CD4-positive, alpha-beta T cell treated with Interleukin-6 at 100 ng/mL for 8 hours (primary cell): Measurements from ENCODE around the gene FAM167B.
"Not testable (repeated sequence)": the region's sequence is repeated elsewhere in the genome, so short reads cannot be mapped to it uniquely, and the experiment has no call there.

ENCODE experiments used
- DNase-seq: peaks from one replicate; pipeline ENCODE4 v3.0.0-alpha.2; 2020; ENCODE audit warnings: mixed read lengths, low spot score

Gene FAM167B

GRCh38 chr1:32263236-32263593, 16.2 kb downstream of the FAM167B start:
- not testable (repeated sequence) for DNase-seq

GRCh38 chr1:32263744-32264143, 16.7 kb downstream of the FAM167B start:
- peak; percentile 28 for DNase-seq

DNA sequence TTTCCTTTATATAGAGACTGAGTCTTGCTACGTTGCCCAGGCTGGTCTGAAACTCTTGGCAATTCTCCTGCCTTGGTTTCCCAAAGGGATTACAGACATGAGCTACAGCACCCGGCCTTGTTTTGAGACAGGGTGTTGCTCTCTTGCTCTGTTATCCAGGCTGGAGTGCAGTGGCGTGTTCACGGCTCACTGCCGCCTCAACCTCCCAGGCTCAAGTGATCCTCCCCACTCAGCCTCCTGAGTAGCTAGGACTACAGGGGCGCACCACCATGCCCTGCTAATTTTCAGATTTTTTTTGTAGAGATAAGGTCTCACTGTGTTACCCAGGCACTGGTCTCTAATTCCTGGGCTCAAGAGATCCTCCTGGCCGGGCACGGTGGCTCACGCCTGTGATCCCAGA, 18.8 kb downstream of the FAM167B start:
- no peak for DNase-seq

DNA sequence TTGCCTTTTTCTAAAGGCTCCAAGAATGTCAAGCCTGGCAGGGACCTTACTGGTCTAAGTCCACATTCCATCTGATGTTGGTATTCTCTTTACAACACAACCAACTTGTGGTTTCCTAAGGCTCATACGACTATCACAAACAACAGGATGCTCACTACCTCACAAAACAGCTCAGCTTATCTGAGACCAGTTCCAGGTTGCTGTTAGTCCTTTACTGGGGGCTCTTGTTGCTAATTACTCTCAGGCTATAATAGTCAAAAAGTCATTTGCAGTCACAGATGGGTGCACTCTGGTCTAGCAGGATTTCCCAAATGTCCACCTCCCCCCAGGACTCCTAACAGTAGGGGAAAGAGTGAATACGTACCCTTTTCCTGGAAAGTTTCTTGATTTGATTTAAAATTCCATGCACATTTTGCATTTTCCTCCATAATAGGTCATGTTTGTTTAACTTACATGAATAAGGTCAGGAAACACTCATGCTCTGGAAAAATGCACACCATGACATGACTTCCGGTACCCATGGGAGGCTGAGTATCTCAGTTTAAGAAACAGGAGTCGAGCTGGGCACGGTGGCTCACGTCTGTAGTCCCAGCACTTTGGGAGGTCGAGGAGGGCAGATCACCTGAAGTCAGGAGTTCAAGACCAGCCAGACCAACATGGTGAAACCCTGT, 20.0 kb downstream of the FAM167B start:
- peak; percentile 45 for DNase-seq

- no peak for DNase-seq
Measured at GRCh38 chr1:32269744-32270143, 22.7 kb downstream of the FAM167B start.

GRCh38 chr1:32272557-32273390, 25.8 kb downstream of the FAM167B start:
- peak; percentile 37 for DNase-seq

DNA sequence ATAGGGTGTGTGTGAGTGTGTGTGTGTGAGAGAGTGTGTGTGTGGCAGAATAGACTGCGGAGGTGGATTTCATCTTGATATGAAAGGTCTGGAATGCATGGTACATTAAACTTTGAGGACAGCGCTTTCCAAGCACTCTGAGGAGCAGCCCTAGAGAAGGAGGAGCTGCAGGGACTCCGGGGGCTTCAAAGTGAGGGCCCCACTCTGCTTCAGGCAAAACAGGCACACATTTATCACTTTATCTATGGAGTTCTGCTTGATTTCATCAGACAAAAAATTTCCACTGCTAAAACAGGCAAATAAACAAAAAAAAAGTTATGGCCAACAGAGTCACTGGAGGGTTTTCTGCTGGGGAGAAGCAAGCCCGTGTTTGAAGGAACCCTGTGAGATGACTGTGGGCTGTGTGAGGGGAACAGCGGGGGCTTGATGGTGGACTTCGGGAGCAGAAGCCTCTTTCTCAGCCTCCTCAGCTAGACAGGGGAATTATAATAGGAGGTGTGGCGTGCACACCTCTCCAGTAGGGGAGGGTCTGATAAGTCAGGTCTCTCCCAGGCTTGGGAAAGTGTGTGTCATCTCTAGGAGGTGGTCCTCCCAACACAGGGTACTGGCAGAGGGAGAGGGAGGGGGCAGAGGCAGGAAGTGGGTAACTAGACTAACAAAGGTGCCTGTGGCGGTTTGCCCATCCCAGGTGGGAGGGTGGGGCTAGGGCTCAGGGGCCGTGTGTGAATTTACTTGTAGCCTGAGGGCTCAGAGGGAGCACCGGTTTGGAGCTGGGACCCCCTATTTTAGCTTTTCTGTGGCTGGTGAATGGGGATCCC, 26.6 kb downstream of the FAM167B start:
- DNase-seq, result peak; percentile 90

DNA sequence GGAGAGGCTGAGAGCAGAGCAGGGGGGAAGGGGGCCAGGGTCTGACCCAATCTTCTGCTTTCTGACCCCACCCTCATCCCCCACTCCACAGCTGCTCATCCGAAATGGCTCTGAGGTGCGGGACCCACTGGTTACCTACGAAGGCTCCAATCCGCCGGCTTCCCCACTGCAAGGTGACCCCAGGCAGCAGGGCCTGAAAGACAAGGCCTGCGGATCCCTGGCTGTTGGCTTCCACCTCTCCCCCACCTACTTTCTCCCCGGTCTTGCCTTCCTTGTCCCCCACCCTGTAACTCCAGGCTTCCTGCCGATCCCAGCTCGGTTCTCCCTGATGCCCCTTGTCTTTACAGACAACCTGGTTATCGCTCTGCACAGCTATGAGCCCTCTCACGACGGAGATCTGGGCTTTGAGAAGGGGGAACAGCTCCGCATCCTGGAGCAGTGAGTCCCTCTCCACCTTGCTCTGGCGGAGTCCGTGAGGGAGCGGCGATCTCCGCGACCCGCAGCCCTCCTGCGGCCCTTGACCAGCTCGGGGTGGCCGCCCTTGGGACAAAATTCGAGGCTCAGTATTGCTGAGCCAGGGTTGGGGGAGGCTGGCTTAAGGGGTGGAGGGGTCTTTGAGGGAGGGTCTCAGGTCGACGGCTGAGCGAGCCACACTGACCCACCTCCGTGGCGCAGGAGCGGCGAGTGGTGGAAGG, 27.8 kb downstream of the FAM167B start:
- DNase-seq, result no peak

- DNase-seq, result no peak
Measured at GRCh38 chr1:32275424-32275823, 28.4 kb downstream of the FAM167B start.

GRCh38 chr1:32276032-32276782, 29.2 kb downstream of the FAM167B start:
- no peak for DNase-seq

GRCh38 chr1:32284777-32285176, 37.8 kb downstream of the FAM167B start:
- DNase-seq, result not testable (repeated sequence)

DNA sequence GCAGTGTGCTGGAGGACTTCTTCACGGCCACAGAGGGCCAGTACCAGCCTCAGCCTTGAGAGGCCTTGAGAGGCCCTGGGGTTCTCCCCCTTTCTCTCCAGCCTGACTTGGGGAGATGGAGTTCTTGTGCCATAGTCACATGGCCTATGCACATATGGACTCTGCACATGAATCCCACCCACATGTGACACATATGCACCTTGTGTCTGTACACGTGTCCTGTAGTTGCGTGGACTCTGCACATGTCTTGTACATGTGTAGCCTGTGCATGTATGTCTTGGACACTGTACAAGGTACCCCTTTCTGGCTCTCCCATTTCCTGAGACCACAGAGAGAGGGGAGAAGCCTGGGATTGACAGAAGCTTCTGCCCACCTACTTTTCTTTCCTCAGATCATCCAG, 38.6 kb downstream of the FAM167B start:
- no peak for DNase-seq

GRCh38 chr1:32286763-32287162, 39.7 kb downstream of the FAM167B start:
- DNase-seq, result no peak

- no peak for DNase-seq
Measured at GRCh38 chr1:32289256-32289655, 42.2 kb downstream of the FAM167B start.

GRCh38 chr1:32291145-32291707, 44.2 kb downstream of the FAM167B start:
- no peak for DNase-seq

DNA sequence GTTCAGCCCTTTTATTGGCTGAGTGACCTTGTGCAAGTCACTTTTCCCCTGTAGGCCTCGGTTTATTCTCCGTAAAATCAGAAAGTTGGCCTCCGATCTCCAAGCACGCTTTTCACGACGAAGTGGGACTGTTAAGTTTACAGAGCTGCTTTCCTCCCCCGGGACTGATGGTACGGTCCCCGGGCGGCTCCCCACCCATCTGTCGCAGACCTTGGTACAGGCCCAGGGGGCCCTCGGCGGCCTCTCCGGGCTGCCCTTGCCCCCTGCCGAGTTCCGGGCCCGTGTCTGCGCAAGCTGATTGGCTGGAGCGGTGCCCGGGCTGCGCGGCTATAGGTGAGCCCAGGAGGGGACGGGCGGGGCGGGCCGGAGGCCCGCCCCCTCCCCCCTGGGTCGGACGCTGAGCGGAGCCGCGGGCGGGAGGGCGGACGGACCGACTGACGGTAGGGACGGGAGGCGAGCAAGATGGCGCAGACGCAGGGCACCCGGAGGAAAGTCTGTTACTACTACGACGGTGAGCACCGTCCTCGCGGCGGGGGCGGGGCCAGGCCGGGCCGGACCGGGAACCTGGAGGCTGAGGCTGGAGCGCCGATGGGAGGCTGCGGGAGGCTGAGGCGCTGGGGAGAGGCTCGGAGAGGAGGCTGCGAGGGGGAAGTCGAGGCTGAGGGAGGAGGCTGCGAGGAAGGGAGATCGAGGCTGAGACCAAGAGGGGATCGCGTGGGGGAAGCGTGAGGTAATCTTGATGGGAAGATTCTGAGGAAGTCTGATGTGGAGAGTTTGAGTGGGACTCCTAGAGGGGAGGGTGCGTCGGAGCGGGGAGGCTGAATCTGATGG, 44.9 kb downstream of the FAM167B start, which contains the start of gene HDAC1:
HDAC1 (plus strand) TSS at position 376 of the 831 bp plus-strand sequence; CDS start at position 463, 87 bp downstream.
- peak; percentile 97 for DNase-seq

- DNase-seq, result not testable (repeated sequence)
Measured at GRCh38 chr1:32298211-32298610, 51.2 kb downstream of the FAM167B start.
